ENCODE results near the gene TCERG1L. TPM values are rescaled to one million over a fixed set of nuclear protein-coding genes. Genes with fewer than 3 reads are reported as not detected.
A peak's percentile ranks its signal among the peaks of the same experiment; 100 is the strongest.

Gene TCERG1L
- total and polyA plus RNA-seq, 10 donors, result 0.03 to 1.2 (median 0.30) TPM; not detected in 3

DNA sequence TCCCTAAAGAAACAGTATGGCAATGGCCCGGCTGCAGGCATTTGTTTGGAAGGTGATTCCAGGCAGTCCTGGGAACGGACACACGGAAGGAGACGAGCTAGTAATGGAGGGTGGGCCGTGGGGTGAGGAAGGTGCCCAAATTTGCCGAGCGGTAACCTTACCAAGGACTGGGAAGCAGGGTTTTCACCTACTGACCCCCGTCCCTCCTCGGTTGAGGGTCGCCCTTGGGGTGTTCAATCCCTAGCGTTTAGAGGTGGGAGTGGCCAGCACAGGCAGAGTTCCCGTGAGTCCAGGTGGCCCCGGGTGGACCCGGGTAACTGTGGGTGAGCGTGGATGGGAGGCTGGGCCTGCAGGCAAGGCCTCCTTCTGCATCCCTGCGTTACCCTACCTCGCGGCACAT, 198.8 kb downstream of the TCERG1L start:
- no peak for TF ChIP-seq POLR2AphosphoS5 (IDR thresholded peaks at IDR 0.05)
- TF ChIP-seq, protein P1, sequence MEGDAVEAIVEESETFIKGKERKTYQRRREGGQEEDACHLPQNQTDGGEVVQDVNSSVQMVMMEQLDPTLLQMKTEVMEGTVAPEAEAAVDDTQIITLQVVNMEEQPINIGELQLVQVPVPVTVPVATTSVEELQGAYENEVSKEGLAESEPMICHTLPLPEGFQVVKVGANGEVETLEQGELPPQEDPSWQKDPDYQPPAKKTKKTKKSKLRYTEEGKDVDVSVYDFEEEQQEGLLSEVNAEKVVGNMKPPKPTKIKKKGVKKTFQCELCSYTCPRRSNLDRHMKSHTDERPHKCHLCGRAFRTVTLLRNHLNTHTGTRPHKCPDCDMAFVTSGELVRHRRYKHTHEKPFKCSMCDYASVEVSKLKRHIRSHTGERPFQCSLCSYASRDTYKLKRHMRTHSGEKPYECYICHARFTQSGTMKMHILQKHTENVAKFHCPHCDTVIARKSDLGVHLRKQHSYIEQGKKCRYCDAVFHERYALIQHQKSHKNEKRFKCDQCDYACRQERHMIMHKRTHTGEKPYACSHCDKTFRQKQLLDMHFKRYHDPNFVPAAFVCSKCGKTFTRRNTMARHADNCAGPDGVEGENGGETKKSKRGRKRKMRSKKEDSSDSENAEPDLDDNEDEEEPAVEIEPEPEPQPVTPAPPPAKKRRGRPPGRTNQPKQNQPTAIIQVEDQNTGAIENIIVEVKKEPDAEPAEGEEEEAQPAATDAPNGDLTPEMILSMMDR (IDR thresholded peaks at IDR 0.05 in 8 of 11, conservative IDR thresholded peaks at IDR 0.05 in 3 of 11), result no peak
- TF ChIP-seq POLR2A (IDR thresholded peaks at IDR 0.05), result no peak
- no peak overlapping the region for H3K4me3 ChIP-seq
- H3K4me1 ChIP-seq, result peaks cover 0 to 30% (median 4%) of the 10 kb centered on the region in 6 donors
- 84 to 94% (median 88%) methylated on average over 14 to 18 of the region's 18 CpGs for WGBS, 5 donors
- H3K27ac ChIP-seq, result no peak overlapping the region
- intact Hi-C loops (cut with DNase I; ENCODE audit: low total_unique reads), result no loop called here
- H3K9me3 ChIP-seq, result peaks cover 0 to 16% (median 3%) of the 10 kb centered on the region in 8 donors
- DNase-seq, result no peak
- no peaks in the 10 kb centered on the region for H3K36me3 ChIP-seq
- no peaks in the 10 kb centered on the region for H3K27me3 ChIP-seq (replicated peaks in 1 of 7)

DNA sequence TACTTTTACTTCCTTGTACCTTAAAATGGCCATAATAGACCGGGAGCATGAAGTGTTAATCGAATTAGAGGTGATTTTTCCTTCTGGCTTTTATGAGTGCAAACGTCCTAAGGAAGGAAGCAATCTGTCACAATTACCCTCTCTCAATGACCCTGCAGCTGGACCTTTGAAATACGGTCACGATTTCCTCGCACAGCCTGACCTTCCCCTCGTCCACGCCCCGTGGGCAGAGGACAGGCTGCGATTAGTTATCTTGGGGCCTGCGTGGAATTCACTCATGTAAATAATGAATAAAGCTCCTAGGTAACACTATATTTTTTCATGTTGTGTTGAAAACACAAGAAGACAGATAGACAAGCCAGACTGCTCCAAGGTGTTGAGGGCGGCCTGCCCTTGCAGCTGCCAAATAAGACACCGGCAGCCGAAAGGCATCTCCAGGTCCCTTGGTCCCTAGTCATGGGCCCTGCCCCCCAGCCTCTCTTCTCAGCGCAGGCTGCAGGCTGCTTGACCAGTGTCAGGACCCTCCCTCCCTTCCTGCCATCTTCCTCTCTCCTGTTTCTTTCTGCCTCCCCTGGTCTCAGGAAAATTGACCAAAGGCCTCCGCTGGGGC, 199.9 kb downstream of the TCERG1L start:
- H3K27ac ChIP-seq, result peak overlapping the region in 3 of 8 donors; percentile 24 to 51 (median 39)
- H3K4me1 ChIP-seq, result peaks cover 0 to 30% (median 4%) of the 10 kb centered on the region in 6 donors
- peaks cover 0 to 16% (median 3%) of the 10 kb centered on the region in 8 donors for H3K9me3 ChIP-seq
- WGBS, 5 donors, result 20 to 47% (median 29%) methylated on average over 16 of the region's 16 CpGs
- no peak for TF ChIP-seq POLR2A (IDR thresholded peaks at IDR 0.05)
- TF ChIP-seq POLR2AphosphoS5 (IDR thresholded peaks at IDR 0.05), result peak in 2 of 3 donors; percentile 73 to 80
- peak; percentile 52 for DNase-seq
- intact Hi-C loops (cut with DNase I; ENCODE audit: low total_unique reads), result no loop called here
- H3K27me3 ChIP-seq (replicated peaks in 1 of 7), result no peaks in the 10 kb centered on the region
- H3K36me3 ChIP-seq, result no peaks in the 10 kb centered on the region
- no peak overlapping the region for H3K4me3 ChIP-seq

DNA sequence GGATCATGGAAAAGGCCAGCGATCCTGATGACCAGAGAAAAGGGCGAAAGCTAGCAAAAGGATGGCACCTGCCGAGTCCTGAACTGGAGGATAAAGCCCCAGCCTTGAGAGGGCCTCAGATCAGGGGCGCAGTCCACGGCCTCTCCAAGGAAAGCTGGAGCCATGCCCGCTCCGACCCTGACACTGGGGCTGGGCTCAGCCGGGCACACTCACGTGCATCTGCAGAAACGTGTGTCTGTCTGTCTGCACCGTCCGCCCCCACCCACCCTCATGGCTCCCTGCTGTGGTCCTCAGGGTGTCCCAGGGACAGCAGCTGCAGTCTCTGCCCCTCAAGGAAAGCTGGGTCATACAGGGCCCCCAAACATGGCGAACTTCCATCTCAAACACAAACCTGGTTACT, 200.5 kb downstream of the TCERG1L start:
- peak overlapping the region in 1 of 8 donors; percentile 30 for H3K27ac ChIP-seq
- intact Hi-C loops (cut with DNase I; ENCODE audit: low total_unique reads), result no loop called here
- H3K9me3 ChIP-seq, result peaks cover 0 to 18% (median 3%) of the 10 kb centered on the region in 8 donors
- 65 to 74% (median 67%) methylated on average over 13 of the region's 13 CpGs; no CpG with 5 or more reads in 1 of the 5 donors for WGBS, 5 donors
- H3K36me3 ChIP-seq, result no peaks in the 10 kb centered on the region
- H3K4me3 ChIP-seq, result no peak overlapping the region
- TF ChIP-seq POLR2AphosphoS5 (IDR thresholded peaks at IDR 0.05), result no peak
- TF ChIP-seq, protein P1 (IDR thresholded peaks at IDR 0.05 in 8 of 11, conservative IDR thresholded peaks at IDR 0.05 in 3 of 11), result no peak
- no peak for TF ChIP-seq POLR2A (IDR thresholded peaks at IDR 0.05)
- DNase-seq, result peak; percentile 40
- peaks cover 0 to 30% (median 4%) of the 10 kb centered on the region in 6 donors for H3K4me1 ChIP-seq
- H3K27me3 ChIP-seq (replicated peaks in 1 of 7), result no peaks in the 10 kb centered on the region

DNA sequence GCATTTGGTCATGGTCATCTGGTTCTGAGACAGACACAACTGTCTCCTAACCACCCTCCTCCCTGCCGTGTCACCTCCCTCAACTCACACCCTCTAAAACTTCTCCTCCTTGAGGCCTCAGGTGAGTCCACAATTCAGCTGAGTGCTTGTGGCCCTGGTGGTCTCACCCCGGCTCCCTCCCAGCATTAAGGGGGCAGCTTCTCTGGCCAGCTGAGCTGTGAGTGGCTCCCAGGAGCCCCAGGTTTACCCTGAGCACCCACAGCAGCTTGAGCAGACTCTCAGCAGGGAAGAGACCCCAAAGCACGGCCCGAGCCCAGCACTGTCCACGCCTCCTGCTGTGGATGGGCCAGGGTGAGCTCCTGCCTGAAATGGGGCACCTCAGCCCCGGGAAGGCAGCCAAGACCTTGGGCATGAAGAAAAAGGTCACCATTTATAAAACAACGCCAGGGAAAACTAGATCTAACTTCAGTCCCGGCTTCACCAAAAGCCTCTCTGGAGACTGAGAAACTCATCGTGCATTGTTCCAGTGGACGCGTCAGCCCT, 201.2 kb downstream of the TCERG1L start:
- TF ChIP-seq POLR2AphosphoS5 (IDR thresholded peaks at IDR 0.05) (no peak), POLR2A (IDR thresholded peaks at IDR 0.05) (no peak)
- TF ChIP-seq, protein P1 (IDR thresholded peaks at IDR 0.05 in 8 of 11, conservative IDR thresholded peaks at IDR 0.05 in 3 of 11), result no peak
- peak; percentile 66 for DNase-seq
- intact Hi-C loops (cut with DNase I; ENCODE audit: low total_unique reads), result no loop called here
- peaks cover 0 to 18% (median 3%) of the 10 kb centered on the region in 8 donors for H3K9me3 ChIP-seq
- H3K4me1 ChIP-seq, result peaks cover 0 to 30% (median 4%) of the 10 kb centered on the region in 6 donors
- no peak overlapping the region for H3K4me3 ChIP-seq
- no peaks in the 10 kb centered on the region for H3K36me3 ChIP-seq
- H3K27me3 ChIP-seq (replicated peaks in 1 of 7), result no peaks in the 10 kb centered on the region
- no peak overlapping the region for H3K27ac ChIP-seq
- 68 to 85% (median 72%) methylated on average over 11 of the region's 11 CpGs for WGBS, 5 donors
